Glomerular visceral epithelial cell (primary cell): ENCODE measurements around the gene CTNNA1.
A peak's percentile ranks its signal among the peaks of the same experiment; 100 is the strongest.

Source experiments
- DNase-seq: peaks from one replicate; pipeline ENCODE4 v3.0.0-alpha.2; 2016; ENCODE audit errors: extremely low spot score

The CTNNA1 gene

GRCh38 chr5:138966236-138966985 is 213.2 kb downstream of the CTNNA1 start:
- DNase-seq = no peak

- no peak for DNase-seq
Observed at GRCh38 chr5:138967791-138968448, 214.7 kb downstream of the CTNNA1 start.

- DNase-seq = no peak
Observed at GRCh38 chr5:138968601-138969000, 215.4 kb downstream of the CTNNA1 start.

- no peak for DNase-seq
Observed at GRCh38 chr5:138969323-138970002, 216.2 kb downstream of the CTNNA1 start.

GRCh38 chr5:138972230-138972629 is 219.0 kb downstream of the CTNNA1 start:
- no peak for DNase-seq

GRCh38 chr5:138972836-138973235 is 219.6 kb downstream of the CTNNA1 start:
- no peak for DNase-seq

- DNase-seq = peak; percentile 45
Observed at GRCh38 chr5:138974227-138975063, 221.2 kb downstream of the CTNNA1 start.

- DNase-seq = peak; percentile 94
Observed at GRCh38 chr5:138975098-138975847, 222.0 kb downstream of the CTNNA1 start.

GRCh38 chr5:138978080-138978479 is 224.9 kb downstream of the CTNNA1 start:
- peak; percentile 44 for DNase-seq

GRCh38 chr5:138978581-138978980 is 225.4 kb downstream of the CTNNA1 start:
- DNase-seq = no peak

GRCh38 chr5:138979684-138980280 is 226.6 kb downstream of the CTNNA1 start:
- no peak for DNase-seq

GRCh38 chr5:138980441-138980840 is 227.2 kb downstream of the CTNNA1 start:
- DNase-seq = no peak

- DNase-seq = peak; percentile 75
Observed at GRCh38 chr5:138981131-138981530, 227.9 kb downstream of the CTNNA1 start.

GRCh38 chr5:138981586-138981985 is 228.4 kb downstream of the CTNNA1 start:
- DNase-seq = peak; percentile 45

GRCh38 chr5:138983984-138984383 is 230.8 kb downstream of the CTNNA1 start:
- DNase-seq = no peak
